HL-60 (cell line): ENCODE data around the gene PSMC6.
A peak's percentile ranks its signal among the peaks of the same experiment; 100 is the strongest.

Source experiments
- DNase-seq, 2 experiments: peaks; one replicate each; pipeline ENCODE4 v3.0.0-alpha.2; 2010 to 2020; ENCODE audit warnings: low read depth in 1 of 2, low spot score in 1 of 2
- H3K27ac ChIP-seq: fragments of 250-450 bp; sonication (Bioruptor Pico); replicated peaks from 2 replicates; pipeline ENCODE4 v1.5.1; 2020; ENCODE audit warnings: mild to moderate bottlenecking, moderate library complexity
- H3K27me3 ChIP-seq: fragments of 250-450 bp; sonication (Bioruptor Pico); 2 replicates; pipeline ENCODE4 v1.5.1; 2021; ENCODE audit warnings: mild to moderate bottlenecking, moderate library complexity; ENCODE audit not compliant: insufficient read depth, poor library complexity, severe bottlenecking
- H3K4me3 ChIP-seq: replicated peaks from 2 replicates; pipeline ENCODE4 v1.5.1; 2011; ENCODE audit warnings: mild to moderate bottlenecking, control low read depth, low read length; ENCODE audit not compliant: insufficient read depth
- CTCF ChIP-seq: IDR thresholded peaks from one replicate; pipeline ENCODE4 v1.5.1; 2011; ENCODE audit warnings: low read length, control low read depth, inconsistent platforms; ENCODE audit not compliant: insufficient read depth
- GABPA ChIP-seq: IDR thresholded peaks from 2 replicates; pipeline ENCODE4 v1.6.1; 2012; ENCODE audit warnings: low read depth
- POLR2AphosphoS5 ChIP-seq: IDR thresholded peaks from 2 replicates; pipeline ENCODE4 v1.6.1; 2012; ENCODE audit warnings: low read depth
- SPI1 ChIP-seq: IDR thresholded peaks from 2 replicates; pipeline ENCODE4 v1.6.1; 2012; ENCODE audit warnings: low read depth, mild to moderate bottlenecking, borderline replicate concordance
- TF ChIP-seq, protein P1 (sequence below): IDR thresholded peaks from 2 replicates; pipeline ENCODE4 v1.6.1; 2012; ENCODE audit warnings: low read depth; ENCODE audit not compliant: insufficient replicate concordance

PSMC6 gene

GRCh38 chr14:52686176-52686575 is 20.8 kb upstream of the PSMC6 start:
- TF ChIP-seq GABPA (no peak), CTCF (no peak), POLR2AphosphoS5 (no peak), SPI1 (no peak)
- TF ChIP-seq, protein P1, sequence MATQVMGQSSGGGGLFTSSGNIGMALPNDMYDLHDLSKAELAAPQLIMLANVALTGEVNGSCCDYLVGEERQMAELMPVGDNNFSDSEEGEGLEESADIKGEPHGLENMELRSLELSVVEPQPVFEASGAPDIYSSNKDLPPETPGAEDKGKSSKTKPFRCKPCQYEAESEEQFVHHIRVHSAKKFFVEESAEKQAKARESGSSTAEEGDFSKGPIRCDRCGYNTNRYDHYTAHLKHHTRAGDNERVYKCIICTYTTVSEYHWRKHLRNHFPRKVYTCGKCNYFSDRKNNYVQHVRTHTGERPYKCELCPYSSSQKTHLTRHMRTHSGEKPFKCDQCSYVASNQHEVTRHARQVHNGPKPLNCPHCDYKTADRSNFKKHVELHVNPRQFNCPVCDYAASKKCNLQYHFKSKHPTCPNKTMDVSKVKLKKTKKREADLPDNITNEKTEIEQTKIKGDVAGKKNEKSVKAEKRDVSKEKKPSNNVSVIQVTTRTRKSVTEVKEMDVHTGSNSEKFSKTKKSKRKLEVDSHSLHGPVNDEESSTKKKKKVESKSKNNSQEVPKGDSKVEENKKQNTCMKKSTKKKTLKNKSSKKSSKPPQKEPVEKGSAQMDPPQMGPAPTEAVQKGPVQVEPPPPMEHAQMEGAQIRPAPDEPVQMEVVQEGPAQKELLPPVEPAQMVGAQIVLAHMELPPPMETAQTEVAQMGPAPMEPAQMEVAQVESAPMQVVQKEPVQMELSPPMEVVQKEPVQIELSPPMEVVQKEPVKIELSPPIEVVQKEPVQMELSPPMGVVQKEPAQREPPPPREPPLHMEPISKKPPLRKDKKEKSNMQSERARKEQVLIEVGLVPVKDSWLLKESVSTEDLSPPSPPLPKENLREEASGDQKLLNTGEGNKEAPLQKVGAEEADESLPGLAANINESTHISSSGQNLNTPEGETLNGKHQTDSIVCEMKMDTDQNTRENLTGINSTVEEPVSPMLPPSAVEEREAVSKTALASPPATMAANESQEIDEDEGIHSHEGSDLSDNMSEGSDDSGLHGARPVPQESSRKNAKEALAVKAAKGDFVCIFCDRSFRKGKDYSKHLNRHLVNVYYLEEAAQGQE, result no peak
- H3K4me3 ChIP-seq, result no peak overlapping the region
- H3K27ac ChIP-seq, result no peak overlapping the region
- DNase-seq, result no peak
- H3K27me3 ChIP-seq, result no peaks in the 10 kb centered on the region

DNA sequence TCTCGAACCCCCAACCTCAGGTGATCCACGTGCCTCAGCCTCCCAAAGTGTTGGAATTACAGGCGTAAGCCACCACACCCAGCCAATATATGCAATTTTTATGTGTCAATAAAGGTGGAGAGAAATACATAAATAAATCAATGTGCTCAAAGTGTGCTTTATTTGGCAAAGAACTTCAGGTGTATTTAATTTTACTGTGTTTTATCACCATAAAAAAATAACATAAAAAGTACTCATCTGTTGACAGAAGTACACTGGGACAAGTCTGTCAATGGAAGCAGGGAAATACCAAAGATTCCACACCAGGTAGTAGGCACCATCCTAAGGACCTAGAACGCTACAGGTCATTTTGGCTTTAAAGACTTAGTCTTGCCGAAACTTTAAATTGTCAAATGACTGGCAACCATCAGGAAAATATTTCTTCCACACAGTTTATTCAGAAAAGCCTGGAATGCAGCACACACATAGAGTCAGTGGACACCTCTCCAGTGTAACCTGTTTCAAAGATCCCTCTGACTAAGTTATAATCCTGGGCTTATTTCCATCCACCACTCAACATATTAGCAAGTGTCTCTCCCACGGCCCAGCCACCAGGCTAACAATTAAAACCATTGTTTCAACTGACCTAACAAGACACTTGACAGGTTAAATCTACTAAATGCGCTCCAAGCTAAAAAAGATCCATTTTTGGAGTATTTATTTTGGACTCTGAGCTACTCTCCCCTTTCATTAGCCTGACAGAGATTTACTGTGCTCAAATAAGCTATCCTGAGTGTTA is 15.8 kb upstream of the PSMC6 start:
- no peak for TF ChIP-seq CTCF
- TF ChIP-seq, protein P1, result no peak
- no peak for TF ChIP-seq SPI1
- no peak for TF ChIP-seq GABPA
- no peak for TF ChIP-seq POLR2AphosphoS5
- Histone ChIP-seq H3K27me3 (no peaks in the 10 kb centered on the region), H3K27ac (no peak overlapping the region), H3K4me3 (no peak overlapping the region)
- DNase-seq, result no peak

DNA sequence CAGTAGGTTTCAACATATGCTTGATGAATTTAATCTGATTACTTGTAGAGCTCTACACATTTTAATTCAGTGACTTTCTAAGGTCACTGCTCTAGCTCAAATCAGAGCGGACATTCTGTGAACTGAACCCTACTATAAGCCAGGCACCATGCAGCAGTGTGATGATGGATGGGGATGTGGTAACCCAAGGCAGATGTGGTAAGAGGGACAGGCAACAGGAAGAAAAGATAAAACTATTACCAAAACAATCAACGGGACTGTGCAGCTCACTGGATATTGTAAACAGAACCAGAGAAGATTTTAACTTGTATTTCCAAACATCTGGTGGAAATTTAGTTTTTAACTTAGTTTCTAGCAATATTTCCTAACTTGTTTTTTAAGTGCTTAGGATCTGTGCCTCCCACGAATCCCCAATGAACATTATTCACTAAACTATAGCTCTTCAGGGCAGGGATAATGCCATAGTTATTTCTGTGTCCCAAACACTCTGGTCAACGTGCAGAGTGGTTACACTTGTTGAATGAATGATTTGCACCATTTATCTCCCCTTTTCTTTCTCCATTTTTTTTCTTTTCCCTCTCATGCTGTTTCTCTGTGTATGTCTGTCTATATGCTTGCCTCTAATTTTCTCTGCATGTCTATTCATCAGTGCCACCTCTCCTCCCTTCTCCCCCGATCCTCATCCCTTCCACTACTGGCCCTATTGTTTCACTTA is 14.6 kb upstream of the PSMC6 start:
- Histone ChIP-seq H3K27ac (peak overlapping the region; percentile 17), H3K4me3 (no peak overlapping the region), H3K27me3 (no peaks in the 10 kb centered on the region)
- peak; percentile 45 to 87 for DNase-seq
- TF ChIP-seq POLR2AphosphoS5 (0 out of 2 replicates have a peak, but pooled peaks have one; percentile 31), GABPA (no peak)

DNA sequence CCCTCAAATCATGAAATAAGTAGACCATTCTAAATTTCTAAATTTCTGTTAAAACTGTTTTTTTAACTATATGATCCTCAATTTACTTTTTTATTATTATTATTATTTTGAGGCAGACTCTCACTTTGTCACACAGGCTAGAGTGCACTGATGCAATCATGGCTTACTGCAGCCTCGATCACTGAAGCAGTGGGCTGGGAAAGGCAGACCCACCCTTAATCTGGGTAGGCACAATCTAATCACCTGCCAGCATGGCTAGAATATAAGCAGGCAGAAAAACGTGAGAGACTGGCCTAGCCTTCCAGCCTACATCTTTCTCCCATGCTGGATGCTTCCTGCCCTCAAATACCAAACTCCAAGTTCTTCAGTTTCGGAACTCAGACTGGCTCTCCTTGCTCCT is 14.0 kb upstream of the PSMC6 start:
- H3K27ac ChIP-seq, result no peak overlapping the region
- no peak for DNase-seq
- no peak overlapping the region for H3K4me3 ChIP-seq
- no peaks in the 10 kb centered on the region for H3K27me3 ChIP-seq
- no peak for TF ChIP-seq GABPA
- TF ChIP-seq CTCF, result no peak
- TF ChIP-seq, protein P1, result no peak
- TF ChIP-seq POLR2AphosphoS5, result no peak
- no peak for TF ChIP-seq SPI1
